IPS-NIHi7 (cell line): ENCODE results near the gene PPP6R1.
"Not testable (repeated sequence)": the region's sequence is repeated elsewhere in the genome, so short reads cannot be mapped to it uniquely, and the experiment has no call there.

Experiments
- DNase-seq: peaks from one replicate; pipeline ENCODE4 v3.0.0; 2012; ENCODE audit warnings: mixed read lengths; ENCODE audit errors: extremely low spot score

PPP6R1 gene

DNA sequence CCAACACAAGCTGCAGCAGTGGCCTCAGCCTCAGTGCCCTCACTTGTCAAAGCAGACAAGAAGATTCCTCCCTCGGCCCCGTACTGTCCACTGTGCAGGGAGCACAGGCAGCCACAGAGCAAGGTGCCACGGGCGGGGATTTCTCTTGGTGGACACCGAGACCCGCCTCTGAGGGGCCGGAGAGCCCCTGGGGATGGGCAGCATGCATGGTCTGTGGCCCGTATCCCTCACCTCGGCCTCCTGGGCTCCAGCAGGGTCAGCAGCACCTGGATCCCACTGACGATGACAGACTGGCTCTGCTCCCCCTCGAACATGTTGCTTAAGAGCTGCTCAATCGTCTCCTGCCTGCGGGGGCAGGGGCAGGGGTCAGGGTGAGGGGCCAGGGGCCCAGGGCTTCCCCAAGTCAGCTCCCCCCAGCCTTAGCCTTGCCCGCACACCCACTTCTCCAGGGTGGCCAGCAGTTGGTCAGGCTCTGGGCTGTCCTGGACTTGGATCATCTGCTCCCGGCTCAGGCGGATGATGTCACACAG, 16.8 kb downstream of the PPP6R1 start:
- DNase-seq: no peak

DNA sequence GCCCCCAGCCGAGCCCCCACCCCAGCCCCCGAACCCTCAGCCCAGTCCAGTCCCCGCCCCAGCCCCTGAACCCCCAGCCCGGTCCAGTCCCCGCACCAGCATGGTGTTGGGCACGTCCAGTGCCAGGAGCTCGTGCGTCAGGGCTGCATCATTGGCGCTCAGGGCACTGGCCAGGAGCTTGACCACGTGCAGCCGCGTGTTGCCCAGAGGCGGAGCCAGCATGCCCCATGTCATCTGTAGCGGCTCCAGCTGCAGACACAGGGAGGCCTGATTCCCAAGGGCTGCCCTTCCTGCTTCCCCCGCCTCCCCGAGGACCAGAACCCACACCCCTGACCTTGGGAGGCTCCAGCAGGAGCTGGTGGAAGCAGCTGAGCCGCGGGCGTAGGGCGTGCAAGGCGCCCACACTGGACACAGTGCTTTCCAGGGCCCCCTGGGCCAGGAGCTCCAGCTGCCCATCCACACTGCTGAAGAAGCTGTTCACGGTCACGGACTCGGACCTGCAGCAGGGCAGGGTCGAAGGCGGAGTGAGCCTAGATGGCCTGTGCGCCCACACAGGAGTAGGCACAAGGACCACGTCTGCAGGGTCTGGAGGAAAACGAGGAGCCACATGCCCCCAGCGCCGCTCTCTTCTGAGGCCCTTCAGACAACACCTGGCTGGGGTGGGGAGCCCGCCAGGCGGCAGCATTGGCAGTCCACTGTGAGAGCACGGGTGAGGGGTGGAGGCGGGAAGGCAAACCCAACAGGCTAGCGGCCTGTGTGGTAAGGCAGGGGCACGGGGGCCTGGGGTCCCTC, 17.5 kb downstream of the PPP6R1 start:
- DNase-seq: no peak

DNA sequence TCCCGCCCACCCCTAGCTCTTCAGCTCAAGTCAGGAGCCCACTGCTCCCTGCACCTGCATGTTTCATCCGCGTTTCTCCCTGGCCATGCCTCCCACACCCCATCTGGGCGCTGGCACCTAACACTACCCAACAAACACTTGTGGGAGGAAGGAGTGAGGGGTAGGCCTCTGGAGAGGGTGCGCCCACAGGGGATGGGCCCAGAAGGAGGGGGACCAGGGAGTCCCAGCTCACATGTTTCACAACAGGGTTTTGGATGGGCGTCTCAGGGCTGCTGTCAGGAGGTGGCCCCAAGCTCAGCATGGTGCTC, 18.1 kb downstream of the PPP6R1 start:
- no peak for DNase-seq

DNA sequence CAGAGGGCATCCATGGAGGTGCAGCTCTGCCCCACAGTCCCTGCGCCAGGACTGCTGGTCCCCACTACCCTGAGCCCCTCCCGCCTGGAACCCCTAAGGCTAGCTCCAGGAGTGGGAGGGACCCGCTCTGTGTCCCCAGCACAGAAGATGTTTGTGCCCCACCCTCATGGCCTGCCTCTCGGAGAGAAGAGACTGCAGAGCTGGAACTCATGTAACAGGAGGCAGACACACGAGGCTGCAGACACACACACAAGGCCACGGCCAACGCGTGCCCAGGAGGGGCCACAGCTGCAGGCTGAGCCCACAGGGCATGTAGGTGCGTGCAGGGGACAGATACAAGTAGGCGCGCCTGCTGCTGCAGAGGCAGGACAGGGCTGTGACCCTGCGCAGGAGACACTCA, 19.8 kb downstream of the PPP6R1 start:
- DNase-seq: no peak

DNA sequence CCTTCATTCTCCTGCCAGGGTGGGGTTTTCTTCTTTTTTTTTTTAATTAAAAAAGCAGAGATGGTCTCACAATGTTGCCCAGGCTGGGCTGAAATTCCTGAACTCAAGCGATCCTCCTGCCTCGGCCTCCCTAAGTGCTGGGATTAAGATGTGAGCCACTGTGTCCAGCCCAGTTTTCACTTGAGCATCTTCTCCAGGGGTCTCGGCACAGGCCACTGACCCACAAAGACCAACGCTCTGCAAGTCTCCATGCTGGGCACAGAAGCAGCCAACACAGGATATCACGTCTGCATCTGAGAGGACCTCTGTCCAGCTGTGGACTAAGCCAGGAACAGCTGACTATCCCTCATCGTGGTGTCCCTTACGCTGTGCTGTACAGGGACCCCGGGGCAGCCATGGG, 20.8 kb downstream of the PPP6R1 start:
- no peak for DNase-seq

DNA sequence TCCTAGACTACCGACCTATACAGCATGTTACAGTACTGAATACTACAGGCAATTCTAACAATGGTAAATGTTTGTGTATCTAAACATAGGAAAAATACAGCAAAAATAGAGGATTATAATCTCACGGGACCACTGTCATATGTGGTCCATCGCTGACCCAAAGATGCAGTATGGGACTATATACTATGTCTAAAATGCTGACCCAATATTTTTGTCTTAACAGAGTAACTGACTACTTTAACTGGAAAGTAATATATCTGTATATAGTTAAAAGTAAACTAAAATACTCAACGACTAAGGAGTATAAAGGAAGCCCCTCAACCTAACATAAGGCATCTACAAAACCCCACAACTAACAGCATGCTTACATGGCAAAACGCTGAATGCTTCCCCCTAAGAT, 25.8 kb downstream of the PPP6R1 start:
- DNase-seq: no peak

DNA sequence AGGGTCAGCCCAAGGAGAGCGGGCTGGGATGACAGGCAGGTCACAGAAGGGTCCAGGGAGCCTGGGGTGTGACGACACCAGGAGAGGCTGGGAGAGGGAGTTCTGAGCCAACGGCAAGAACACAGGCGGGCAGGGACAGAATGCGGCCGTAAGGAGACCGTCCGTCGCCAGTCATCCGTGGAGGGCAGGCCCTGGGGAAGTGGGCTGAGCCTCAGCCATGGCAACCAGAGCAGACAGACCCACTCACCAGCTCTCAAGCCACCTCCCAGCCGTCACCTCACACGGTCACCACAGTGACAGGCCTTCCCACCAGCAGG, 26.6 kb downstream of the PPP6R1 start:
- no peak for DNase-seq

DNA sequence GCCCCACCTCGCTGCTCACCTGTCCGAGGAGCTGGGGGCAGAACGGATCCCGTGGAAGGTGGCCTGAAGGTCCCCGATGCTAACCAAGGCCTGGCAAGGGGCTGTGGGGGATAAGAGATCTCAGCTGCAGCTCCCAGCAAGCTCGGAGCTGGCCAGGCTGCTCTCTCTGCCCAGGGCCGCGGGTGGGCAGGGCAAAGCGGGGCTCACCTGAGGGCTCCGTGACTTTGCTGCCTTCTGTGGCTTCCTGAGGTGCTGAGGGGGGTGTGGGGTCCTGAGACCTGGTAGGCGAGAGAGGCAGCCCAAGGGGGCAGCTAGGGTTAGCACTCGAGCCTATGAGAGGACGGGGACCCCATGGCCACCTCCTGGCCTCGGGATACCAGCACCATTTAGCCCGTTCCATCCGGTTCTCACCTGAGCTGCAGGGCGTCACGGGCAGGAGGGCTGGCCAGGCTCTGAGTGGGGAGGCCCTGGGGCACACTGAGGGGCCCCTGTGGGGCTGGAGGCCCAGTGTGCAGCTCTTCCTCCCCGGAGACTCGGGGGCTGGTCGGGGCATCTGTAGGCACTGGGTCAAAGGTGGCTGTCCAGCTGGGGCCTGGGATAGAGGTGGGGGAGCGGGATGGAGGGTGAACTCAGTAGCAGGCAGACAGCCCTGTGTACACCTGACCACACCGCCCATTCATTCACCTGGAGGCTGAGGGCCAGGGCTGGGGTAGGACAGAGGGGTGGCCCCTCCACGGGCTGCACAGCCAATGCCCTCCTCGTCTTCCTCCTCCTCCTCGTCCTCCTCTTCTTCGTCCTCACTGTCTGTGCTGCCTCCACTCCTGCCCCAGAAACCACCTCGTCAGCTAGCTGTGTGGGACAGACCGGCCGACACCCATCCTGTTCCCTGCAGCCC, 27.2 kb downstream of the PPP6R1 start:
- no peak for DNase-seq

DNA sequence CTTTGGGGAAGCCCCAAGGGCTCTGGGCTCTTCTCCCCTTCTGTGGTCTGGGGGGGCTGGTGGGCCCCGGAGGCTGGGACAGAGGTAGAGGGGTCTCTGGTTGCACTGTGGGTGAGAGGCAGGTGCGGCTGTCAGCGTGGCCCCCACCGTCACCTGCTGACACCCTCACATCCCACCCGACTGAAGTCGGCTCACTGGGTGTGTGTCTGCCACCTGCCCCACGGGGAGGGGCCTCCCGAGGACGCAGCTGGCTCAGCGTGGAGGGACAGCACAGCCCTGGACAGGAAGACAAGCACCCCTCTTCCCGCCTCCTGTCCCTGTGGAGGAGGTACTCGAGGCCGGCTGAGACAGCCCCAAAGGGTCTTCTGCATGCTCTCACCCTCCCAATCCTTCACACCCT, 28.0 kb downstream of the PPP6R1 start:
- DNase-seq: no peak

DNA sequence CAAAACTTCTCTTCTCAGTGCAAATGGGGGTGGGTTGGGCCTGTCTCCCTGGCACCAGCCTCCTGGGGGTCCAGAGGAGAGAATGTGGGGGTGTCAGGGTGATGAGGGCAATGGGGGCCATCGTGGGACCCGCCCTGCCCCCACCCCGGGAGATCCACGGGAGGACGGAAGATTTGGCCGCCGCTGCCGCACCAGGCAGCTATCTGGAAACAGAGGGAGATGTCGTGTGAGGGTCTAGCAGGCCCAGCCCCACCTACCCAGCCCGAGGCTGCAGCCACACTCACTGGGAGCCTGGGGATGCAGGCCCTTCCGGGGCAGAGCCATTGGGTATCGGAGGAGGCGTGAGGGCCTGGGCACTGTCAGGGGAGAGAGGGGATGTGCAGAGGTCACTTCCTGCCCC, 28.5 kb downstream of the PPP6R1 start:
- no peak for DNase-seq

DNA sequence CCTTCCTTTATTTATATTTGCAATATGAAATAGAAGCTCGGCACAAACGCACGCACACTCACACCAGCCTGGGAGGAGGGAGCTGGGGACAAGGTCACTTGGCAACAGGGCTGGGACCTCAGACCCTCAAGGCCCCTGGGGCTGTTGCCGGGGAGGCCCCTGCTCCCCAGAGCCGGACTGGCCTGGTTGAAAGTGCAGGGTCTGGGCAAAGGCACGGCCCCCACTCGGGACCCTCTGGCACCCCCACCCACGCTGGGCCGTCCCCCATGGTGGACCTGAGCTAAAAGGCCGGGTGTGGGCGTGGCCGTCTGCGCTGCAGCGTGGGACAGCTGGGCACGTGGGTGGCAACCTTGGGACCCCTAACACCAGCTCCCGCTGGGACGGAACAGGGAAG, 29.0 kb downstream of the PPP6R1 start:
- no peak for DNase-seq

DNA sequence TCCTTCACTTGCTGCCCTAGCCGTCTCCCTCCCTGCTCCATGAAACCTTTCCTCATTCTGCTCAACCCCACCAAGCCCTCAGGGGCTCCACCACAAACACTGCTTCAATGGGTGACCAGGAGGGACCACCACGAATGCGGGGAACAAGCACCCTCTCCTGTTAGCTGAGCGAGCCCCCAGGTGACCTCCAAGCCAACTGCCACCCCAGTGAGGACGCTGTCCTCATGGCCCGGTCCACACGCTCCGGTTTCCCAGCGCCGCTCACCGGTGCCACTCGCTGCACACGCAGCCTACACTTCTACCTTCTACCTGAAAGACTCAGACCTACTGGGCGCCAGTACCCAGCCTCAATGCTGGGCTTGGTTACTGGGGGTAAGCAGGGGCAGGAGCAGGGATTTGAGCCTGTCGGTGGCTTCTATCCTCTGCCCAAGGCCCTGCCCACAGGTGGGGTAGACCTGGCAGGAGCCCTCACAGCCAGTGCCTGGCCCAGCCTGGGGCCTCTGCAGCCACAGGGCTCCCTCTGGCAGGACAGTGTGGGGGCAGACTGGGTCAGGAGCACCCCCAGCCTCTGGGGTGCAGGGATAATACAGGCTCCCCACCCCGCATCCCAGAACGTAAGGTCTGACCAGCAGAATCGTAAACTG, 29.6 kb downstream of the PPP6R1 start:
- no peak for DNase-seq

DNA sequence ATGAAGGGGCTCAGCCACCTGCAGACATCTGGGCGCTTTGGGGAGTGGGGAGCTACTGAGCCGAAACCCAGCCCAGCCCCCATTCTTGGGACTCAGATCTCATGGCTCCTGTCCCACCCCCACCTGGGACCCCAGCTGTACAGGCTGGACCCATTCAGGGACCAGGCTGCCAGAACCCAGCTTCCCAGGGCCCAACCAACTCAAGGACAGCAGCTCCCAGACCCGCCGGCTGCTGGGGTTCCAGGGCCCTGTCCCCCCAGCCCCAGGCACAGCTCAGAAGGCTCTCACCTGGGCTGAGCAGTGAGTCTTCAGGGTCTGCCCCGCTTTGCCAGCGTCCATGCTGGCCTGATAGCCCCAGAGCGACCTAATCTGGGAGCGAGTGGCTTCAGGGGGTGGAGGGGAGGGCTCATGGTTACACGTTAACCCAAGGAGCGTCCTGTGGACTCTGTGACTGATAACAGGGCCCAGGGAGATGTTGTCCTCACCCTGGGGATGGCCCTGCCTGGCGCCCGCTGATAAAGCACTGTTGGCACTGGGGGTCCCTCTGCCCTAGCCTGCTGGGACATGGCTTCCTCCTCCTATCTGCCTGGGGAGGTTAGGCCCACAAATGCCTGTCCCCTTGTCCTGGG, 30.3 kb downstream of the PPP6R1 start, which contains the start of gene TMEM86B:
Gene TMEM86B, minus strand, starts transcription at position 361 of the 629 bp plus-strand sequence. Its CDS starts 22 bp downstream, at position 339.
- no peak for DNase-seq

DNA sequence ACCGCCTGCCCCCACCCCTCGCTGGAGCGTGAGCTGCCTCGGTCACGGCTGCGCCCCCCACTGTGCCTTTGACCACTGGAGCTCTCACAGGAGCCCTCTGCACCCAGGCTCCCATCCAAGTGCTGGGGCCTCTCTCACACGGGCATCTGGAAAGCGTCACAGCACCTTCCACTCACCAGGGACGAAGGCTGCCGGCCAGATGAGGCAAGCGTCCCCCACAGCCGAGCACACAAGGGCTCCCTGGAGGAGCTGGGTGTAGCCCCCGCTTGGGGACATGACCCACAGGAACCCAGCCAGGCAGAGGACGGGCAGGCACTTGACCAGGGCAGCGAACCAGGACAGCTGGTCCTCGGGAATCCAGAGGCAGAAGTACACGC, 30.8 kb downstream of the PPP6R1 start:
- no peak for DNase-seq

DNA sequence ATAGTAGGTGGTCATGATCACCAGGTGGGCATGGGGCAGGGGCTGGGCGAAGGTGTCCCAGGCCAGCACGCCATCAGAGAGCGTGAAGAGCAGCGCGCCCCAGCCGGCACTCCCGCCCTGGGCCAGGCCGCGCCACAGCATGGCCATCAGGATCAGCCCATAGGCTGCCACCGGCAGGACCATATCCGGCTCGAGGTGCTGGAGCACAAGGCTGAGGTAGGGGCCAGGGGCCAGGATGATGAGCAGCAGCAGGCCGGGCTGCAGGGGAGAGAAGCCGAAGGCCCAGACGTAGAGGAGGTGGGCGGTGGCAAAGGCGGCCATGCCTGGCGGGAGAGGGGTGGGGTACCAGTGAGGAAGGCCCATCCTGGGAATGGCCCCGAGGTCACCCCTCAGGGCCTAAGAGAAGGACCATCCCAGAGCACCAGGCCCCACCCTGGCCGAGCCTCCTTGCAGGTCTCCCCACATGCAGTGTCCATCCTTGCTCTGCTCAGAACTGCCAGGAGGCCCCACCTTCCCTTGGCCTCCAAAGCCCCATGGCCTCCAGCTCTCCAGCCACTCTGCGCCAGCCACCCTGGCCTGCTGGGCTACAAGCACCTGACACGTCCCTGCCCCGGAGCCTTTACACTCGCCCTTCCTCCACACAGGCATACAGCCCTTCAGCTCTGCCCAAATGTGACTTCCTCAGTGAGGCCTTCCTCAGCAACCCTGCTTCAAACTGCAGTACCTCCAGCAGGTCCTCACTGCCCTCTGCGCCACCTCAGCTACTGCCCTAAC, 31.4 kb downstream of the PPP6R1 start:
- no peak for DNase-seq

DNA sequence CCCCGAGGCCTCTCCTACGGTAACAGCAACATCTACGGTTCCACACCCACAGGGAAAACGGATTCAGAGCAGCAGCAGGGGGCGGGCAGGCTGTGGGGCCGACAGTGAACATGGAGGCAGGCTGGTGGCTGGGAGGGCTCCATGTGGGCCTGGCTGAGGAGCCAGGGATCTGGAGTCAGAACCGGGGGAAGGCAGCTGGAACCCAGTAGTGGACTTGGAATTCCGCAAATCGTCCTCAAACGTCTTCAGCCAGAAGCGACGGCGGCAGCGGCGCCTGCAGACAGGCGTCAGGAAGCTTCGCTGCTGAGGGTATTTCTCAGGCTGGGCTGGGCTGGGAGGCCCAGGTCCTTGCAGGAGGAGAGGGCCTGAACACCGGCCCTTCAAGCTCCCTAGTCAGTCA, 32.0 kb downstream of the PPP6R1 start:
- DNase-seq: no peak

DNA sequence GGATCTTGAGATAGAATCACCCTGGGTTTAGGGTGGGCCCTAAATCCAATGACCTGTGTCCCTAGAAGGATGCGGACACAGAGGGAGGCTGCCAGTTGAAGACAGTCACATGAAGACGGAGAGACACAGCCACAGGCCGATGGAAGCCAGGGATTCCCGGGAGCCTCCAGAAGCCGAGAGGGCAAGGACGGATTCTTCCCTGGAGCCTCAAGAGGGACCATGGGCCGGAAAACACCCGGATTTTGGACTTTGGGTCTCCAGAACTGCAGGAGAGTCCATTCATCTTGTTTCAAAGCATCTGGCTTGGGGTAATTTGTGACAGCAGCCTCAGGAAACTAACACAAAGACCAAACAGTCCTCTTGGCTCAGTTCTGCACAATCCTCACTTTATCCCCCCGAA, 32.5 kb downstream of the PPP6R1 start:
- DNase-seq: no peak

DNA sequence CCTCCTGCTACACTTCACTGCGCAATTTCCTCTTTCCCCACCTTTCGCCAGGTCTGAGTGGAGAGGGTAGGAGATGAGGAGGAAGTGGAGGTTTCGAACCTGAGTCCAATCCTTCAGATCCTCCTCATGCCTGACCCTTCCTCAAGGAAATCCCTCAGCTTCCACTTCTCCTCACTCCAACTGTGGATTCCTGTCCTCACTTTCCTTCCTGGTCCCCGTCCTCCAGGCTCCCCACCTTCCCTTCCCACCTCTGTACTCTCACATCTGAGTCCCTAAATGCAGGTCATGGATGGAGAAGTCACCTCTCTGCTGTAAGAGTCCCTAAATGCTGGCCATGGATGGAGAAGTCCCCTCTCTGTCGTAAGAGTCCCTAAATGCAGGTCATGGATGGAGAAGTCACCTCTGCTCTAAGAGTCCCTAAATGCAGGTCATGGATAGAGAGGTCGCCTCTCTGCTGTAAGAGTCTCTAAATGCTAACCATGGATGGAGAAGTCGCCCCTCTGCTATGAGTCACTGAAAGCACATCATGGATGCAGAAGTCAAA, 33.3 kb downstream of the PPP6R1 start:
- no peak for DNase-seq

DNA sequence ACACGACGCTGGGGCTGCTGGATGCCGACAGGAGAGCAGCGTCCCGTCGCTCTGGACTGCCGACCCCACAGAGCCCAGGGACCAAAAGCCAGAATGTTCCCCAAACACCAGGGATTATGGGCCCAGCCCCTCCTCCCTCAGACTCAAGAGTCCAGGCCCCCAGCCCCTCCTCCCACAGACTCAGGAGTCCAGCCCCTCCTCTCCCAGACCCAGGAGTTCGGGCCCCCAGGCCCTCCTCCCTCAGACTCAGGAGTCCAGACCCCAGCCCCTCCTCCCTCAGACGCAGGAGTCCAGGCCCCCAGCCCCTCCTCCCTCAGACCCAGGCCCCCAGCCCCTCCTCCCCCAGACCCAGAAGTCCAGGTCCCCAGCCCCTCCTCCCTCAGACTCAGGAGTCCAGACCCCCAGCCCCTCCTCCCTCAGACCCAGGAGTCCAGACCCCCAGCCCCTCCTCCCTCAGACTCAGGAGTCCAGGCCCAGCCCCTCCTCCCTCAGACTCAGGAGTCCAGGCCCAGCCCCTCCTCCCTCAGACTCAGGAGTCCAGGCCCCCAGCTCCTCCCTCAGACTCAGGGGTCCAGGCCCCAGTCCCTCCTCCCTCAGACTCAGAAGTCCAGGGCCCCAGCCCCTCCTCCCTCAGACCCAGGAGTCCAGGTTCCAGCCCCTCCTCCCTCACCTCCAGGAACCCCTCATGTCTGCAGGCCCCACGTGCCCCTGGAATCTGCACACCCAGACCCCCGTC, 34.0 kb downstream of the PPP6R1 start:
- DNase-seq: not testable (repeated sequence)

DNA sequence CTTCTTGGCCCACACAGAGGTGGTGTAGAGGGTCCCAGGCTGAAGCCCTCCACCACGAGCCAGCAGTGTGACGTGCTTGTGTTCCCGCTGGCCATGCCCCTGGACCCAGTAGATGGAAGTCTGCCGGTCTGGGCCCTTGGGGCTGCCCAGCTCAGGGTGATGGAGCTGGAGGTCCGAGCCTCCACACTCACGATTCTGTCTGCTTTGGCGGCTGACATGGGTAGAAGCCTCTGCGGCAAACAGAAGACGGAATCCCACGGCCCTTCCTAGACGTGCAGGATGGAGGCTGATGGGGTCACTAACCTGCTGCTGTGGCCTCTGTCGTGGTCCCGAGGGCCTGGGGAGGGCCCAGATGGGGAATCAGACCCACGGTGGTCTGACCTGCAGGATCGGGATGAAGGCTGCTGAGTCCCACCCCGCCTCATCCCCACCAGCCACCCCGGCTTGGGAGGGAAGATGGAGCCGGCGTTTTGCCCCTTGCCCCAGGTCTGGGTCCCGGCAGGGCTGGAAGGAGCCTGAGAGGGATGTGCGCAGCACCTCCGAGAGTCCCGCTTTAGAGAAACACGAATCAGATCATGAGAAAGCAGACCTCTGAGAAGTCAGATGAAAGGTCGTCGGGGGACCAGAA, 34.7 kb downstream of the PPP6R1 start:
- no peak for DNase-seq
